GM06990 (cell line): ENCODE results near the gene RMDN2.

Experiments used
- DNase-seq: peaks from one replicate; pipeline ENCODE4 v3.0.0-alpha.2; 2011; ENCODE audit not compliant: insufficient read length; ENCODE audit errors: extremely low read depth
- H3K27me3 ChIP-seq: replicated peaks from 2 replicates; pipeline ENCODE4 v1.6.0; 2011; ENCODE audit warnings: low read length; ENCODE audit not compliant: control insufficient read depth, insufficient read depth
- H3K36me3 ChIP-seq: 2 replicates; pipeline ENCODE4 v1.5.1; 2011; ENCODE audit warnings: low read length; ENCODE audit not compliant: control insufficient read depth, insufficient read depth
- H3K4me3 ChIP-seq: replicated peaks from 2 replicates; pipeline ENCODE4 v1.5.1; 2011; ENCODE audit warnings: low read depth, mild to moderate bottlenecking, control low read depth, low read length
- TF ChIP-seq, protein P1 (sequence below): IDR thresholded peaks from 2 replicates; pipeline ENCODE4 v1.5.1; 2011; ENCODE audit warnings: low read length, control low read depth, mild to moderate bottlenecking, inconsistent platforms; ENCODE audit not compliant: insufficient read depth, poor library complexity, severe bottlenecking

RMDN2 gene

DNA sequence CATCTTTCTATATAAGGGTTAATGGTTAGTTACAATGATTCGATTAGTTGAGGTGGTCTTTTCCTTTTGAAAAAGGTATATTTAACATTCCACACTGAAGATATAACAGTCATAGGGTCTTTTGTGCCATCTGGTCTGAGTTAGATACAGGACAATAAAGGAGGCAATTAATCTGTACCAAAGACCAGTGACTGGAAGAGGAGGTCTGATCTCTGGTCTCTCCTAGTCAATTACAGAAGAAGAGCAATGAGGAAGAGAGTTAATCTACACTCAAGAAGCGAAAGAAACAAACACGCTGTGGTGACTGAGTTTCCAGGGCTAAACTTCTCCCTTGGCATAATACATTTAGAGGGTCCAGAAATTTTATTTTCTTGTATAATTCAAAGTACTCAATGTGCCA, 20.7 kb upstream of the RMDN2 start:
- no peaks in the 10 kb centered on the region for H3K36me3 ChIP-seq
- TF ChIP-seq, protein P1, sequence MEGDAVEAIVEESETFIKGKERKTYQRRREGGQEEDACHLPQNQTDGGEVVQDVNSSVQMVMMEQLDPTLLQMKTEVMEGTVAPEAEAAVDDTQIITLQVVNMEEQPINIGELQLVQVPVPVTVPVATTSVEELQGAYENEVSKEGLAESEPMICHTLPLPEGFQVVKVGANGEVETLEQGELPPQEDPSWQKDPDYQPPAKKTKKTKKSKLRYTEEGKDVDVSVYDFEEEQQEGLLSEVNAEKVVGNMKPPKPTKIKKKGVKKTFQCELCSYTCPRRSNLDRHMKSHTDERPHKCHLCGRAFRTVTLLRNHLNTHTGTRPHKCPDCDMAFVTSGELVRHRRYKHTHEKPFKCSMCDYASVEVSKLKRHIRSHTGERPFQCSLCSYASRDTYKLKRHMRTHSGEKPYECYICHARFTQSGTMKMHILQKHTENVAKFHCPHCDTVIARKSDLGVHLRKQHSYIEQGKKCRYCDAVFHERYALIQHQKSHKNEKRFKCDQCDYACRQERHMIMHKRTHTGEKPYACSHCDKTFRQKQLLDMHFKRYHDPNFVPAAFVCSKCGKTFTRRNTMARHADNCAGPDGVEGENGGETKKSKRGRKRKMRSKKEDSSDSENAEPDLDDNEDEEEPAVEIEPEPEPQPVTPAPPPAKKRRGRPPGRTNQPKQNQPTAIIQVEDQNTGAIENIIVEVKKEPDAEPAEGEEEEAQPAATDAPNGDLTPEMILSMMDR, result no peak
- H3K27me3 ChIP-seq, result no peaks in the 10 kb centered on the region; the same call in 1 of the 2 replicates
- H3K4me3 ChIP-seq, result no peak overlapping the region
- no peak for DNase-seq

DNA sequence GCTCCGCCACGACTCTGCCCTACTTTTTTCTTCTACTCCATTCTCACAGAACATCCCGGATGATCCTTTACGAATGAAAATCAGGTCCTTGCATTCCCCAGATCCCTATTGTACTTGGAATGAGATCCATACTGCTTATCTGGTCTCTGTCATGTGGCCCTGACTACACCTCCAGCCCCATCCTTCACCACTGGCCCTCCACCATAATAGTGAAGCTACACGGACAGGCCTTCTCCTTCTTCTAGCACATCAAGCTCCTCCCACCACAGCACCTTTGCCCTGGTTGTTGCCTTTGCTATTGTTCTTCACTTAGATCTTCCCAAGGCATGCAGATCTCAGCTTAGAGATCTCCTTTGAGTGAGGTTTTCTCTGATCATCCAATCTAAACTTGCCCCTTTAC, 20.1 kb upstream of the RMDN2 start:
- H3K4me3 ChIP-seq, result no peak overlapping the region
- no peak for DNase-seq
- TF ChIP-seq, protein P1, result no peak
- H3K27me3 ChIP-seq, result no peaks in the 10 kb centered on the region; the same call in 1 of the 2 replicates
- no peaks in the 10 kb centered on the region for H3K36me3 ChIP-seq

DNA sequence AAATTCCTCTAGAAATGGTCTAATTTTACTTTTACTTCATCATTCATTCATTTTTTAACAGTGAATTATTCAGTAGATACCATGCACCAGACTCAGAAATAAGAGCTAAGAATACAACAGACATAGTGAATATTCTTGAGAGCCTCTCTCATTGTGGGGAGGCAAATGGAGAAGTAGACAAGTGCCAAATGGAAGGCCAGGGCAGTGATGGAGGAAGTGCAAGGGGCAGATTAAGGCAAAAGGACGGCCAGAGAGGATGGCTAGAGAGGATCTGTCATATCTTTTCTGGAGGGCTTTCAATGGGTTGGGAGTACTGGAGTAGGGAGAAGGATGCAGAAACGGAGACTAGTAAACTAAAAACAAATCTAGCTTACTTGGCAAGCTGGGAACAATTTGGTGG, 19.0 kb upstream of the RMDN2 start:
- Histone ChIP-seq H3K4me3 (no peak overlapping the region), H3K36me3 (no peaks in the 10 kb centered on the region), H3K27me3 (no peaks in the 10 kb centered on the region; the same call in 1 of the 2 replicates)
- TF ChIP-seq, protein P1, result no peak
- no peak for DNase-seq

DNA sequence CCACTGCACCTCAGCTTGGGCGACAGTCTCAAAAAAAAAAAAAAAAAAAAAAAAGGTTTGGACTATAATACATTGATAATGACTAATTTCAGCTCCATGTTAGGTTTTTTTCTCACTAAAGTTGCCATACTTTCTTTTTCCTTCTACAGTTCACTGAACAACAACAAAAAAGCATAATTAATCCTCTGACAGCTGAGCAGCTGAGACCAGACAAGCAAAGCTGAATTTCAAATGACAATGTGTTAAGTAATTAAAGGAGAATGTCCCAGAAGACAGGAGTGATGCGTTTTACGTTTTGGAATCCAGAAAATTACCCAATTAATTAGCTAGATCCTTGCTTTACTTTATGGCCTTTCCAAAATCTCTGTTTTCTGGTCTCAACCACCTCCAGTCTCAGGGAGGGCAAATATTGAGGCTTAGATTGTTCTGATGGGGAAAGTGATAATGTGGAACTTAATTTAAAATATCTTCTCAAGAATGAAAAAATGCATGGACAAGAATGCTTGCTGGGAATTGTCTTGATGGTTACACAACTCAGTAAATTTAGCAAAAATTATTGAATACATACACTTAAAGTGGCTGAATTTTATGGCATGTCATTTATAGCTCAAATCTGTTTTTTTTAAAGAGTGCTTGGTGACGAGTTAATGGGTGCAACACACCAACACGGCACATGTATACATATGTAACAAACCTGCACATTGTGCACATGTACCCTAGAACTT, 17.4 kb upstream of the RMDN2 start:
- H3K36me3 ChIP-seq, result no peaks in the 10 kb centered on the region
- TF ChIP-seq, protein P1, result no peak
- no peak for DNase-seq
- no peaks in the 10 kb centered on the region for H3K27me3 ChIP-seq
- H3K4me3 ChIP-seq, result no peak overlapping the region

DNA sequence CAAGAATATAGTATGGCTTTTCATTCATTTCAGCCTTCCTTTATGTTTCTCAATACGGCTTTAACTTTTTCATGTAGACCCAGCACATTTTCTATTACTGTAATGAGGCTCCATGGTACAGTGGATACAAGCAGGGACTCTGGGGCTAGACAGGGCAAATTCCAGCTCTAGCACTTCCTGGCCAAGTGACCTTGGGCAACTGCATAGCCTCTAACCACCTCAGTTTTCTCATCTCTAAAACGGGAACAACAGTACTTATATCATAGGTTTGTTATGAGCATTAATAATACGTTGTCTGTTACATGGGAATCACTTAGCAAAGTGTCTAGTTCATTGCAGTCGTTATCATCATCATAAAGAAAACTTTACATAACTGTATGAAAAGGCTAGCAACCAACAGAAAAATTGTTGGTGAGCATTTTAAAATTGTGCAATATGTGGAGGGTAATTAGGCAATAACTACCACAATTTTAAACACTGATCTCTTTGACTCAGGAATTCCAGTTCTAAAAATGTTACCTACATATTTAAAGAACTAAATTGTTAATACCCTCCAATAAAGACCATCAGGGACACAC, 13.7 kb upstream of the RMDN2 start:
- Histone ChIP-seq H3K4me3 (no peak overlapping the region), H3K36me3 (no peaks in the 10 kb centered on the region), H3K27me3 (no peaks in the 10 kb centered on the region; the same call in 1 of the 2 replicates)
- TF ChIP-seq, protein P1, result no peak
- DNase-seq, result no peak

DNA sequence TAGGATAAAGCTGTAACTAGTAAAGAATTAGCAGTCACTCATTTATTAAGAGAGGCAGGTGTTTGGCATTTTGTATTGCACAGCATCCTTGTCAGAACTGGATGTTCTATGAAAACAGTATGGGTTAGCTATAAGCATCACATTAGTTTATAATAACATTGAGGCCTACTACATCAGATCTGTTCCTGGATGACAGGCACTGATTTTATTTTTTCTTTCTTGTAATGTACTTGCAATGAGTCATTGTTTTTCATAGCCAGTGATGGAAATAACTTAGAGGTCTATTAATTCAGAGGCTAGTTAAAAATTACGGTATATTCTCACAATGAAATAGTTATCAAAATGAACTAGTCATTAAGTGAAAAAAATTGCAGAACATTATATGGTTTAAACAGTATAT, 13.0 kb upstream of the RMDN2 start:
- H3K36me3 ChIP-seq, result no peaks in the 10 kb centered on the region
- no peak overlapping the region for H3K4me3 ChIP-seq
- no peak for DNase-seq
- TF ChIP-seq, protein P1, result no peak
- H3K27me3 ChIP-seq, result no peaks in the 10 kb centered on the region; the same call in 1 of the 2 replicates
